ENCODE data around the gene ASXL1.

DNA sequence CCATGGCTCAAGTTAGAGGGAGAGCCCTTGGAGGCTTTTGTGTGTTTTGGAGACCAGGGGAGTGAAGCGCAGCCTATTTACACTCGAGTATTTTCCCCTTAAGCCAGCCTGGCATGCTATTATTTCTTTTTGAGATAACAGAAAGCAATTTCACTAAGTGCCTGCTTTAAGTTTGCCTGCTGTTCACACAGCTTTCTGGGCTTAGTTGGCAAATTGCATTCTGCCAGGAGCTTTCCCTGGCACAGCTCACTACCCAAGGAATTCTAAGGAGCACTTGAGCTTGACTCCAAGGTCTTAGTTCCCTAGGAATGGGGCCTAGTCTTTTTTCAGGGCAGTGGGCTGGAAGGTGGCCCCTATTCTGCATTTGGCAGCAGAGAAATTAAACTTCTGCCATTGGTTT lies 19.0 kb upstream of the ASXL1 start:
- TF ChIP-seq POLR2A (IDR thresholded peaks at IDR 0.05; ENCODE audit: low read length), result no peak
- TF ChIP-seq, protein P1, sequence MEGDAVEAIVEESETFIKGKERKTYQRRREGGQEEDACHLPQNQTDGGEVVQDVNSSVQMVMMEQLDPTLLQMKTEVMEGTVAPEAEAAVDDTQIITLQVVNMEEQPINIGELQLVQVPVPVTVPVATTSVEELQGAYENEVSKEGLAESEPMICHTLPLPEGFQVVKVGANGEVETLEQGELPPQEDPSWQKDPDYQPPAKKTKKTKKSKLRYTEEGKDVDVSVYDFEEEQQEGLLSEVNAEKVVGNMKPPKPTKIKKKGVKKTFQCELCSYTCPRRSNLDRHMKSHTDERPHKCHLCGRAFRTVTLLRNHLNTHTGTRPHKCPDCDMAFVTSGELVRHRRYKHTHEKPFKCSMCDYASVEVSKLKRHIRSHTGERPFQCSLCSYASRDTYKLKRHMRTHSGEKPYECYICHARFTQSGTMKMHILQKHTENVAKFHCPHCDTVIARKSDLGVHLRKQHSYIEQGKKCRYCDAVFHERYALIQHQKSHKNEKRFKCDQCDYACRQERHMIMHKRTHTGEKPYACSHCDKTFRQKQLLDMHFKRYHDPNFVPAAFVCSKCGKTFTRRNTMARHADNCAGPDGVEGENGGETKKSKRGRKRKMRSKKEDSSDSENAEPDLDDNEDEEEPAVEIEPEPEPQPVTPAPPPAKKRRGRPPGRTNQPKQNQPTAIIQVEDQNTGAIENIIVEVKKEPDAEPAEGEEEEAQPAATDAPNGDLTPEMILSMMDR (IDR thresholded peaks at IDR 0.05), result no peak
- no peak for TF ChIP-seq TP53 (CRISPR knock-in tag; IDR thresholded peaks at IDR 0.05)
- TF ChIP-seq, protein P2, sequence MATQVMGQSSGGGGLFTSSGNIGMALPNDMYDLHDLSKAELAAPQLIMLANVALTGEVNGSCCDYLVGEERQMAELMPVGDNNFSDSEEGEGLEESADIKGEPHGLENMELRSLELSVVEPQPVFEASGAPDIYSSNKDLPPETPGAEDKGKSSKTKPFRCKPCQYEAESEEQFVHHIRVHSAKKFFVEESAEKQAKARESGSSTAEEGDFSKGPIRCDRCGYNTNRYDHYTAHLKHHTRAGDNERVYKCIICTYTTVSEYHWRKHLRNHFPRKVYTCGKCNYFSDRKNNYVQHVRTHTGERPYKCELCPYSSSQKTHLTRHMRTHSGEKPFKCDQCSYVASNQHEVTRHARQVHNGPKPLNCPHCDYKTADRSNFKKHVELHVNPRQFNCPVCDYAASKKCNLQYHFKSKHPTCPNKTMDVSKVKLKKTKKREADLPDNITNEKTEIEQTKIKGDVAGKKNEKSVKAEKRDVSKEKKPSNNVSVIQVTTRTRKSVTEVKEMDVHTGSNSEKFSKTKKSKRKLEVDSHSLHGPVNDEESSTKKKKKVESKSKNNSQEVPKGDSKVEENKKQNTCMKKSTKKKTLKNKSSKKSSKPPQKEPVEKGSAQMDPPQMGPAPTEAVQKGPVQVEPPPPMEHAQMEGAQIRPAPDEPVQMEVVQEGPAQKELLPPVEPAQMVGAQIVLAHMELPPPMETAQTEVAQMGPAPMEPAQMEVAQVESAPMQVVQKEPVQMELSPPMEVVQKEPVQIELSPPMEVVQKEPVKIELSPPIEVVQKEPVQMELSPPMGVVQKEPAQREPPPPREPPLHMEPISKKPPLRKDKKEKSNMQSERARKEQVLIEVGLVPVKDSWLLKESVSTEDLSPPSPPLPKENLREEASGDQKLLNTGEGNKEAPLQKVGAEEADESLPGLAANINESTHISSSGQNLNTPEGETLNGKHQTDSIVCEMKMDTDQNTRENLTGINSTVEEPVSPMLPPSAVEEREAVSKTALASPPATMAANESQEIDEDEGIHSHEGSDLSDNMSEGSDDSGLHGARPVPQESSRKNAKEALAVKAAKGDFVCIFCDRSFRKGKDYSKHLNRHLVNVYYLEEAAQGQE (IDR thresholded peaks at IDR 0.05), result no peak
- TF ChIP-seq, protein P3, sequence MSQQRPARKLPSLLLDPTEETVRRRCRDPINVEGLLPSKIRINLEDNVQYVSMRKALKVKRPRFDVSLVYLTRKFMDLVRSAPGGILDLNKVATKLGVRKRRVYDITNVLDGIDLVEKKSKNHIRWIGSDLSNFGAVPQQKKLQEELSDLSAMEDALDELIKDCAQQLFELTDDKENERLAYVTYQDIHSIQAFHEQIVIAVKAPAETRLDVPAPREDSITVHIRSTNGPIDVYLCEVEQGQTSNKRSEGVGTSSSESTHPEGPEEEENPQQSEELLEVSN (IDR thresholded peaks at IDR 0.05; ENCODE audit: borderline replicate concordance, low read depth), result no peak
- no peak for TF ChIP-seq KDM1A (IDR thresholded peaks at IDR 0.05; ENCODE audit: low read depth)
- no peak for TF ChIP-seq EP300 (IDR thresholded peaks at IDR 0.05)
- no peak for TF ChIP-seq HDAC2 (IDR thresholded peaks at IDR 0.05)
- TF ChIP-seq BHLHE40 (IDR thresholded peaks at IDR 0.05; ENCODE audit: low read depth, low read length), result no peak
